SU-DHL-6 (cell line): ENCODE data around the gene SACS.

Source experiments
- CTCF ChIP-seq: fragments of 200-600 bp; sonication (generic); IDR thresholded peaks from one replicate; pipeline ENCODE4 v1.5.1; 2017; ENCODE audit warnings: antibody characterized with exemption, mild to moderate bottlenecking, low read length, moderate library complexity; ENCODE audit not compliant: insufficient read depth, poor library complexity, severe bottlenecking
- EZH2phosphoT487 ChIP-seq: fragments of 200-600 bp; sonication (generic), shearing (Covaris generic); conservative IDR thresholded peaks from 2 replicates; pipeline ENCODE4 v1.6.1; 2018; ENCODE audit warnings: mild to moderate bottlenecking, antibody characterized with exemption, low read length, moderate library complexity, mixed read lengths

- no peak for TF ChIP-seq CTCF
- no peak for TF ChIP-seq EZH2phosphoT487
These were observed 33.8 kb upstream of the SACS start for GRCh38 chr13:23467048-23467931.
